ENCODE results near the gene HMGXB4.

HMGXB4 gene

DNA sequence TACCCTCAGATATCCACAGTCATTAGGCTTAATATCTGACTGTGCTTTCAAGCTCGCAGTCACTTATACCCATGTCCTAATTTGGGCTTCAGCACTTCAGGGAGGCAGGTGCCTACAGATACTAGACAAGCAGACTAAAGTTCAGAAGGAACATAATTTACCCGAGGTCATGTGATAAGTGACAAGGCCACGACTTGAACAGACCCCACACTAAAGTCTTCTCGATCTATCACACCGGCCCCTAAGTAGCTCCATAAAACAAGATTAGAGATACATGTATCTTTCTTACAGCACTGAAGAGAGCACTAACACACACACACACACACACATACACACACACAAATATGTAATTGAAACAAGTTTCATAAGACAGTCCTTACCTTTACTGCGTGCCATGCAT is 75.0 kb downstream of the HMGXB4 start:
- H3K9ac ChIP-seq (ENCODE audit: low read length): no peak overlapping the region
- H3K9me3 ChIP-seq (ENCODE audit: control insufficient read depth, low read depth, low read length): no peaks in the 10 kb centered on the region
- no peaks in the 10 kb centered on the region for H3K27me3 ChIP-seq (ENCODE audit: control insufficient read depth, insufficient read depth, low read length)
- H3K27ac ChIP-seq (ENCODE audit: low read length): no peak overlapping the region
- H3K4me3 ChIP-seq (ENCODE audit: low read length): no peak overlapping the region
- no peaks in the 10 kb centered on the region for H3K4me1 ChIP-seq (ENCODE audit: control insufficient read depth, low read depth, low read length)
- peaks cover 14% of the 10 kb centered on the region for H3K36me3 ChIP-seq (ENCODE audit: control insufficient read depth, low read depth, low read length)

DNA sequence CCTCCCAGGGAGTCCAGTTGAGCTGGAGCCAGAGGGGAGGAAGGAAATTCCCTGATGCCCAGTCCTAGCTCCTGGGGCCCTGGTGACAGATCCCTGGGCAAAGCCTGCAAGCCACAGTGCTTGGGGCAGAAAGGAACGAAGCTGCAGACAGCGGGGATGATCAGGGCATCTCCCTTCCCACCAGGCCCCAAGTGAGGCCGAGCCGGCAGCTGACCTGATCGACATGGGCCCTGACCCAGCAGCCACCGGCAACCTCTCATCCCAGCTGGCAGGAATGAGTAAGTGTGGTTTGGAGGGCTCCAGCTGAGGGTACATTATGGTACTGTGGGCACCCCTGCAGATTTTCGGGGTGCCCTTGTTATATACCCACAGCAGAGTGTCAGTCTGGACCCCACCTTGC is 75.9 kb downstream of the HMGXB4 start:
- Histone ChIP-seq H3K9me3 (ENCODE audit: control insufficient read depth, low read depth, low read length) (no peaks in the 10 kb centered on the region), H3K4me1 (ENCODE audit: control insufficient read depth, low read depth, low read length) (no peaks in the 10 kb centered on the region), H3K9ac (ENCODE audit: low read length) (no peak overlapping the region), H3K36me3 (ENCODE audit: control insufficient read depth, low read depth, low read length) (peaks cover 11% of the 10 kb centered on the region), H3K27me3 (ENCODE audit: control insufficient read depth, insufficient read depth, low read length) (no peaks in the 10 kb centered on the region), H3K27ac (ENCODE audit: low read length) (no peak overlapping the region), H3K4me3 (ENCODE audit: low read length) (no peak overlapping the region)

DNA sequence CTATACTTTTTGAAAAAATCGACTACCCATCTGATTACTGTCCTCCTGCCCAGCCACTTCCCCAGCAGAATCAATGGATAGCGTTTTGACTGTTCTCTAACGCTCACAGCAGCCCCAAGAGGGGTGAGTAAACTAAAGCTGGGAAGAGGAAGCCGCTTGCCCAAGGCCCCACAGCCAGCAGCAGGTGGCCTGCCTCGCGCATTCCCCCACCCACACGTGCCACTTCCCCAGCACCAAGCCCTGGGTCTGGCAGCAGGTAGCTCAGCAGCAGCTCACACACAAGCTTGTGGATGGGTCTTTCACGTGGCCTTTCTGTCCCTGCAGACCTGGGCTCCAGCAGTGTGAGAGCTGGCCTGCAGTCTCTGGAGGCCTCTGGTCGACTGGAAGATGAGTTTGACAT is 76.7 kb downstream of the HMGXB4 start:
- Histone ChIP-seq H3K27me3 (ENCODE audit: control insufficient read depth, insufficient read depth, low read length) (no peaks in the 10 kb centered on the region), H3K4me1 (ENCODE audit: control insufficient read depth, low read depth, low read length) (no peaks in the 10 kb centered on the region), H3K36me3 (ENCODE audit: control insufficient read depth, low read depth, low read length) (peaks cover 11% of the 10 kb centered on the region), H3K4me3 (ENCODE audit: low read length) (no peak overlapping the region), H3K9ac (ENCODE audit: low read length) (no peak overlapping the region), H3K27ac (ENCODE audit: low read length) (no peak overlapping the region), H3K9me3 (ENCODE audit: control insufficient read depth, low read depth, low read length) (no peaks in the 10 kb centered on the region)

DNA sequence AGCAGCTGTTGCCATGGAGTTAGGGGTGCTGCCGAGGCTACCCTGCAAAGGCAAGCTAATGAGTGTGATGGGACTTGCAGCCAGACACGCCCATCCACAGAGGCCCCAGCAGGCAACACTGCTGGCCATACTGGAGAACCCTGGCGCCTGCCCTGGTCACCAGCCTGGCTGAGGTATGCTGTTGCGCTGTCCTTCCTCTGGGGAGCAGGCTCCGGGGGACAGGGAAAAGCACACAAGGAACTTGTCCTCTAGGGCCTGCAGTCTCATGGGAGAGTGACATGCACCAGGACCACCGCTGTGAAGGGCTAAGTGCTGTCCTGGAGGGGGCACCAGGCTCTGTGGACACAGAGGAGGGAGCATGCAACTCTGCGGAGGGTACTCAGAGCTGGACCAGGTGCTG is 78.2 kb downstream of the HMGXB4 start:
- H3K36me3 ChIP-seq (ENCODE audit: control insufficient read depth, low read depth, low read length): peaks cover 11% of the 10 kb centered on the region
- no peaks in the 10 kb centered on the region for H3K4me1 ChIP-seq (ENCODE audit: control insufficient read depth, low read depth, low read length)
- H3K4me3 ChIP-seq (ENCODE audit: low read length): no peak overlapping the region
- no peaks in the 10 kb centered on the region for H3K27me3 ChIP-seq (ENCODE audit: control insufficient read depth, insufficient read depth, low read length)
- H3K27ac ChIP-seq (ENCODE audit: low read length): no peak overlapping the region
- no peaks in the 10 kb centered on the region for H3K9me3 ChIP-seq (ENCODE audit: control insufficient read depth, low read depth, low read length)
- no peak overlapping the region for H3K9ac ChIP-seq (ENCODE audit: low read length)

DNA sequence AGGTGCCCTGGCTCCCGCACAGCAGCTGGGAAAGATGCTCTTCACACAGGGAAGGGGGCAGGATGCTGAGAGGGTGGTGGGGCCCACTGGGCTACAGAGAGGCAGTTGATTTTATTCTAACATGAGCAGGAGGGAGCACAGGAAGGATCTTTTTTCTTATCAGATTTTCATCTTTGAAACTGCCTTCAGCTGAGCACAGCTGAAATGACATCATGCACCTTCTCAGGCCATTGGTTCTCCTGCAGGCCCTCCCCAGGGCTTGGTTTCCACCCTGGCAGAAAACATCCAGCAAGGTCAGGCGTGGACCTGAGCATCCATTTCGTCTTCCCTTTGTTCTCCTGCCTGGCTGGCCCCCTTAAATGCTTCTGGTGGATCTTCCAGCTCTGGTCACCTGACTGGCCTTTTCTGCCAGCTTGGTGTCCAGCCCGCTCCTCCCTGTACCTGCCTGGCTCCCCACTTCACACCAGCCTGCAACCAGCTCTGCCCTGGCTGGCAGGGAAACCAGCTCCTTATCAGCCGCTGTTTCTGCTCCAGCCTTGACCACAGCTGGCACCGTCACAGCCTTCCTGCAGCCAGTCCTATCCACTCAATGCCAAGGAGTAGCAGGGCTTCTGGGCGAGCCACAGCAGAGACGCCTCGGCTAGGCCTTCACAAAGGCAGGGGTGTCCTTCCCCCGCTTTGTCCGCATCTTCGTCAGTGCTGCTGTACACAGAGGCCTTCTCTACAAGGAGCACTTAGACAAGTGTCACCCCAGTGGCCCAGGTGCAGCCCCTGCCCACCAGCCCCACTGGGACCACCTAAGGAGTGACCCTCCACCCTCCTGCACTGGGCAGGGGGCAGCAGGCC is 78.9 kb downstream of the HMGXB4 start:
- H3K9ac ChIP-seq (ENCODE audit: low read length): no peak overlapping the region
- H3K27ac ChIP-seq (ENCODE audit: low read length): no peak overlapping the region
- H3K36me3 ChIP-seq (ENCODE audit: control insufficient read depth, low read depth, low read length): peaks cover 11% of the 10 kb centered on the region
- H3K27me3 ChIP-seq (ENCODE audit: control insufficient read depth, insufficient read depth, low read length): no peaks in the 10 kb centered on the region
- no peaks in the 10 kb centered on the region for H3K4me1 ChIP-seq (ENCODE audit: control insufficient read depth, low read depth, low read length)
- H3K9me3 ChIP-seq (ENCODE audit: control insufficient read depth, low read depth, low read length): no peaks in the 10 kb centered on the region
- no peak overlapping the region for H3K4me3 ChIP-seq (ENCODE audit: low read length)

DNA sequence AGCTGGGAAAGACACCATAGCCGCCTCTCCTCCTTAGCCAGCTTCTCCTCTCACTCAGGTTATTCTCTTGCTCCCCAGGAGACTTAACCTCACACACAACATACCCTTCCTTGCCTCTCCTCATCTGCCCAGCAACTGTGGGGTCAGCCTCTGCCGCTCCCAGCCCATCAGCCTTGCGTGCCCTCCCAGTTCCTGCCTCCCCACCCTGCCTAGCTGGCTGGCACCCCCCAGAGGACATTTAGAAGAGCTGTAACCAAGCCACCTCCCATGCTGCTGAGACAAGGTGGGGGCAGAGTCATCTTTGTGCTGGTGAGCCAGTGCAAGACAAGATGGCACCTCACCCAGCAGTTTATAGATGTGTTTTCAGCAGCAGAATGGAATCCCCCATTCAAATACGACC is 80.6 kb downstream of the HMGXB4 start:
- Histone ChIP-seq H3K4me1 (ENCODE audit: control insufficient read depth, low read depth, low read length) (no peaks in the 10 kb centered on the region), H3K27ac (ENCODE audit: low read length) (no peak overlapping the region), H3K9me3 (ENCODE audit: control insufficient read depth, low read depth, low read length) (no peaks in the 10 kb centered on the region), H3K36me3 (ENCODE audit: control insufficient read depth, low read depth, low read length) (peaks cover 7% of the 10 kb centered on the region), H3K9ac (ENCODE audit: low read length) (no peak overlapping the region), H3K27me3 (ENCODE audit: control insufficient read depth, insufficient read depth, low read length) (no peaks in the 10 kb centered on the region), H3K4me3 (ENCODE audit: low read length) (no peak overlapping the region)

DNA sequence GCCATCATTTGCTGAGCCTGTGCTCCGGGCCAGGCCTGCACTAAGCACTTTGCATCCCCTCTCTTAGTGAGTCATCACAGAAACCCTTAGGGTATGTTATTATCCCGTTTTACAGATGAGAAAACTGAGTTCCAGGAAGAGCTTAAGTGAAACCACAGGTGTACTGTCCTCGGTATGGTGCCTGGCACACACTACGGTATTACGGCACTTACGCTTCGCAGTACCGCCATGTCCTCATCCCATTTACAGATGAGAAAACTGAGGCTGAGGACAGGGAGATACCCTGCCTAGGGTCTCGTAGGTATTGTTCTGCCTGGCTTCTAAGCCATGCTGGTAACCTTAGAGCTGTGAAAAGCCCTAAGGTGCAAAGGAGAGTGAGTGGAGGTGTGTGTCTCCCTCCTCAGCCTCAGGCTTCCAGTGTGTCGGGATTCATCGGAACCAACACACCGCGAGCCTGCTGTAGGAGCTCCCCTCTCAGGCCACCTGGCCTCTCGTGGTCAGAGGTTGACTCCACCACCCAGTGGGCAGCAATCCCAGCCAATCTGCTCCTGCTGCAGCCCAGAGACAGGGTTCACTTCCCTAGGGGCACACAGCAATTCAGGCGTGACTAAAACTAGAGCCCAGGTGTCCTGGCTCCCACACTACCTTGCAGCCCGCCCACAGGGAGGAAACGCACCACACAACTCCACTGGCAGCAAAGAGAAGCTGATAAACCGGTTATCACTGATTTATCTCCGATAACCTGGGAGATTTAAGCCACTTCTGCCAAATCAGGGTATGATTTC is 84.0 kb downstream of the HMGXB4 start:
- Histone ChIP-seq H3K4me1 (ENCODE audit: control insufficient read depth, low read depth, low read length) (no peaks in the 10 kb centered on the region), H3K4me3 (ENCODE audit: low read length) (no peak overlapping the region), H3K36me3 (ENCODE audit: control insufficient read depth, low read depth, low read length) (peaks cover 5% of the 10 kb centered on the region), H3K9ac (ENCODE audit: low read length) (no peak overlapping the region), H3K27me3 (ENCODE audit: control insufficient read depth, insufficient read depth, low read length) (no peaks in the 10 kb centered on the region), H3K27ac (ENCODE audit: low read length) (no peak overlapping the region), H3K9me3 (ENCODE audit: control insufficient read depth, low read depth, low read length) (no peaks in the 10 kb centered on the region)

DNA sequence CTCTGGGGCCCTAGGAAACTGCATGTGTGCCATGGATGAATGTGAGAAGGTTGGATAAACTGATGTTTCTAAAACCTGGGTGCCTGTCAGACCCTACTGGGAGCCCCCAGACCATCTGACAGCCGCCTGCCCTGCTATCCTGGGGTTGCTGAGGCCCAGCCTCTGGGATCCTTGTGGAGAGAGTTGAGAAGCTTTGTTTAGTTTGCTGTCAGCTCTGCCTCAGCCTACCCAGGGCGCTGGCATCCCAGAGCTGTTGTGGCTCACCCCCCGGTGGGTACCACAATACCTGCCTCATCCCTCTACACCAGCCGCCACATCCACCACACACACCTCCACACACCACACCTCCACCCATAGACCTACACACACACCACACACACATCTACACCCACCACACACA is 85.1 kb downstream of the HMGXB4 start:
- Histone ChIP-seq H3K27ac (ENCODE audit: low read length) (no peak overlapping the region), H3K27me3 (ENCODE audit: control insufficient read depth, insufficient read depth, low read length) (no peaks in the 10 kb centered on the region), H3K36me3 (ENCODE audit: control insufficient read depth, low read depth, low read length) (peaks cover 4% of the 10 kb centered on the region), H3K9ac (ENCODE audit: low read length) (no peak overlapping the region), H3K4me3 (ENCODE audit: low read length) (no peak overlapping the region), H3K4me1 (ENCODE audit: control insufficient read depth, low read depth, low read length) (no peaks in the 10 kb centered on the region), H3K9me3 (ENCODE audit: control insufficient read depth, low read depth, low read length) (no peaks in the 10 kb centered on the region)

DNA sequence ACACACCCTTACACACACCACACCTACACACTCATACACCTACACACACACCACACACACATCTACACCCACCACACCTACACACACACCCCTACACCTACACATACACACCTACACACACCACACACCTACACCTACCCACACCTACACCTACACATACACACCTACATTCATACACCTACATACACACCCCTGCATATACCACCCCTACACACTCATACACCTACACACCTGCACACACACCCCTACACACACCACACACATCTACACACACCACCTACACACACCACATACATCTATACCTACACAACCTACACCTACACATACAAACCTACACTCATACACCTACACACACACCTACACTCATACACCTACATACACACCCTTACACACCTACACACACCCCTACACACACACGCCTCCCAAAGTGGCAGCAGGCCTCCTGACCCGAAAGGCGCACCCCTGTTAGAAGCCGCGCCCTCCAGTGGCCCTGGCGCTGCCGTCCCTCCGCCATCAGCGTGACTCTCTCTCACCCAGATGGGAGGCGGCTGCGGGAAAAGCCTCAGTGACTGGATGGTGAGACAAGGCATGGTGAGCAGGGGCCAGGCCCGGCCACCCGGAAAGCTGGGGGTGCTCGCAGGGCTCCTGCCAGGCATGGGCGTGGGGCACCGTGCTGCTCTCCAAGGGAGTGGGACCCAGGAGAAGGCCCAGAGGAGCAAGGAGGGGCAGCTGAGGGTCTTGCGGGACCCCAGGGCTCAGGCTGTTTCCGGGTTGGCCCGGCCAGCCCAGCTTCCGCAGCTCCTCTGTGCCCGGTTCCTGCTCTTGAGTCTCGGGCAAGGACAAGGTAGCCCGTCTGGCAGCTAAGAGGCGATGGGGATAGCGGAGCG is 86.6 kb downstream of the HMGXB4 start:
- Histone ChIP-seq H3K36me3 (ENCODE audit: control insufficient read depth, low read depth, low read length) (peaks cover 4% of the 10 kb centered on the region), H3K27me3 (ENCODE audit: control insufficient read depth, insufficient read depth, low read length) (no peaks in the 10 kb centered on the region), H3K4me1 (ENCODE audit: control insufficient read depth, low read depth, low read length) (no peaks in the 10 kb centered on the region), H3K9me3 (ENCODE audit: control insufficient read depth, low read depth, low read length) (no peaks in the 10 kb centered on the region), H3K9ac (ENCODE audit: low read length) (no peak overlapping the region), H3K27ac (ENCODE audit: low read length) (no peak overlapping the region), H3K4me3 (ENCODE audit: low read length) (no peak overlapping the region)

DNA sequence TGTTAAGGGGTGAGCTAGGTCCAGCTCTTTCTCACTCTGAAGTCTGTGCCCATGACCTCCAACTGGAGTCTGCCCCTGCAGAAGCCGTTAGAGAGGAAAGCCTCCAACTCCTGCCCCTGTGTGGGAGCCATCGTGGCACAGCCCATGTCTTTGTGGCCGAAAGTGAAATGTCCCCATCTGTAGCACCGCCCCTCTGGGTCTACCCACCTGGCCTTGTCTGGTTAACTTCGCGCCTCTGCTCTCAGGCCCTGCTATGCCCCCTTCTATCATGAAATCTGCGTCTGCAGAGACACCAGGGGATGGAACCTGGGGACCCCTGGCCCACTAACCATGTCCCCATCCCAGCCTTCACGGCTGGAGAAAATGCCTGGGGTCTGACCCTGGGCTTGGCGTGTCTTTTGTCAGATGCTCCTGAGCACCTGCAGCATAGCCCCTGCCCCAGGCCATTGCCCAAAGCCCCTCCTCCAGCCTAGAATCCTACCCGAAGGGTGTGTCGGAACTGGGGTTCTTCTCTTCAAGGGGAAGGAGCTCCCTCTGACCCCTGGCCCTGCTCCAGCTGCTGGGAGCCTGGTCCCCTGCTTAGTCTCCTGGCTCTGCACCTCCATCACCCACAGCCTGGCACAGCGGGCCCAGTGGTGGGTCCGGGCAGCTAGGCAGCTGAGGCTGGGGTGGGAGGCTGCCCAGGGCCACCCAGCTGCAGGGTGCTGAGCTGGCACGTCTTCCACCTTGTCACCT is 87.8 kb downstream of the HMGXB4 start:
- no peaks in the 10 kb centered on the region for H3K27me3 ChIP-seq (ENCODE audit: control insufficient read depth, insufficient read depth, low read length)
- peaks cover 4% of the 10 kb centered on the region for H3K36me3 ChIP-seq (ENCODE audit: control insufficient read depth, low read depth, low read length)
- H3K9me3 ChIP-seq (ENCODE audit: control insufficient read depth, low read depth, low read length): no peaks in the 10 kb centered on the region
- H3K4me3 ChIP-seq (ENCODE audit: low read length): no peak overlapping the region
- H3K27ac ChIP-seq (ENCODE audit: low read length): no peak overlapping the region
- H3K9ac ChIP-seq (ENCODE audit: low read length): no peak overlapping the region
- no peaks in the 10 kb centered on the region for H3K4me1 ChIP-seq (ENCODE audit: control insufficient read depth, low read depth, low read length)

All from iPS-18a (cell line).